HEK293T (cell line): ENCODE measurements around the gene CEP63.

Source experiments
- ARNT ChIP-seq: fragments of 450-650 bp; IDR thresholded peaks from 2 replicates; pipeline ENCODE4 v1.6.1; 2017; ENCODE audit warnings: mild to moderate bottlenecking
- CTBP1 ChIP-seq: fragments of 450-650 bp; IDR thresholded peaks from 2 replicates; pipeline ENCODE4 v1.6.1; 2016; ENCODE audit warnings: borderline replicate concordance
- FOXA1 ChIP-seq: fragments of 450-650 bp; IDR thresholded peaks from 2 replicates; pipeline ENCODE4 v1.6.1; 2016; ENCODE audit warnings: mild to moderate bottlenecking
- NFRKB ChIP-seq: fragments of 450-650 bp; IDR thresholded peaks from 2 replicates; pipeline ENCODE4 v1.6.1; 2016; ENCODE audit warnings: mild to moderate bottlenecking, moderate library complexity

- TF ChIP-seq CTBP1 (no peak), NFRKB (no peak), ARNT (no peak), FOXA1 (no peak)
Measured at GRCh38 chr3:134511500-134511899, 25.6 kb downstream of the CEP63 start.
